ENCODE results near the gene MOK. TPM values are rescaled to one million over a fixed set of nuclear protein-coding genes. Genes with fewer than 3 reads are reported as not detected.

Gene MOK
- total and polyA plus RNA-seq, 4 donors = 19.5 to 57.5 (median 44.6) TPM

GRCh38 chr14:102292441-102292840 is 12.5 kb downstream of the MOK start:
- no peak overlapping the region for H3K4me3 ChIP-seq (ENCODE audit: low read depth, low read length)
- 88% methylated on average over 1 of the region's 1 CpG for WGBS (ENCODE audit: insufficient coverage)

GRCh38 chr14:102288139-102288538 is 16.8 kb downstream of the MOK start:
- no peak overlapping the region for H3K4me3 ChIP-seq (ENCODE audit: low read depth, low read length)
- whole genome bisulfite sequencing (ENCODE audit: insufficient coverage) = no CpG with 5 or more reads among the region's 2 CpGs

More at GRCh38 chr14:102292441-102292840, 12.5 kb downstream of the MOK start:
- Histone ChIP-seq H3K27me3 (ENCODE audit: control insufficient read depth, insufficient read depth, low read length) (no peaks in the 10 kb centered on the region), H3K9me3 (ENCODE audit: control insufficient read depth, insufficient read depth, low read length) (no peaks in the 10 kb centered on the region), H3K4me1 (ENCODE audit: control insufficient read depth, insufficient read depth, low read length) (peaks cover 8% of the 10 kb centered on the region), H3K36me3 (ENCODE audit: control insufficient read depth, insufficient read depth, low read length) (peaks cover 2% of the 10 kb centered on the region), H3K27ac (ENCODE audit: low read depth, low read length) (no peak overlapping the region)
- no peak for DNase-seq (ENCODE audit: low read depth in 4 of 6, low spot score in 6 of 6)

GRCh38 chr14:102285106-102285505 is 19.9 kb downstream of the MOK start:
- DNase-seq (ENCODE audit: low read depth in 4 of 6, low spot score in 6 of 6) = no peak
- WGBS (ENCODE audit: insufficient coverage) = 88% methylated on average over 1 of the region's 2 CpGs
- H3K27me3 ChIP-seq (ENCODE audit: control insufficient read depth, insufficient read depth, low read length) = no peaks in the 10 kb centered on the region
- peaks cover 20% of the 10 kb centered on the region for H3K36me3 ChIP-seq (ENCODE audit: control insufficient read depth, insufficient read depth, low read length)
- no peak overlapping the region for H3K27ac ChIP-seq (ENCODE audit: low read depth, low read length)
- no peaks in the 10 kb centered on the region for H3K9me3 ChIP-seq (ENCODE audit: control insufficient read depth, insufficient read depth, low read length)
- H3K4me3 ChIP-seq (ENCODE audit: low read depth, low read length) = no peak overlapping the region
- no peaks in the 10 kb centered on the region for H3K4me1 ChIP-seq (ENCODE audit: control insufficient read depth, insufficient read depth, low read length)

More at GRCh38 chr14:102288139-102288538, 16.8 kb downstream of the MOK start:
- Histone ChIP-seq H3K27ac (ENCODE audit: low read depth, low read length) (no peak overlapping the region), H3K36me3 (ENCODE audit: control insufficient read depth, insufficient read depth, low read length) (no peaks in the 10 kb centered on the region), H3K4me1 (ENCODE audit: control insufficient read depth, insufficient read depth, low read length) (no peaks in the 10 kb centered on the region), H3K9me3 (ENCODE audit: control insufficient read depth, insufficient read depth, low read length) (no peaks in the 10 kb centered on the region), H3K27me3 (ENCODE audit: control insufficient read depth, insufficient read depth, low read length) (no peaks in the 10 kb centered on the region)
- DNase-seq (ENCODE audit: low read depth in 4 of 6, low spot score in 6 of 6) = no peak

DNA sequence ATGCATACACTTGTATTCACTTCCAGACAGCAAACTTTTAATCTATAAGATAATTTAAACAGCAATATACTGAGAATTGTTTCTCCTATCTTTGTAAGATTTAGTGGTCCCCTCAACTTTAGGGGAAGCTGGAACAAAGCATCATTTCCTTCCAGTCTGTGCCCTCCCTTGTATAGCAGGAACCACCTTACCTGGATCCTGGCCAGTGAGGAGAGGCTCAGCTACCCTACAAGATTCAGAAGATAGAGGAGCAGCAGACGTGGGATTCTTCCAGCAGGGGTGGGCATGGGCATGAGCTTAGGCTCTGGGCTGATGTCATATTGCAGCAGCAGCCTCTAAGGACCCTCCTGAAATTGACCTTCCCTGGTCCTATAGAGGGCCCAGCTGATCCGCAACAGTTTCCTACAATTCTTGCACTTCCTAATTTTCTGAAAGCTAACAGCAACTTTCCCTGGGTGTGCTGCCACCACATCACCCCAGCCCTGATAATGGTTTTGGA is 21.3 kb downstream of the MOK start:
- Histone ChIP-seq H3K27ac (ENCODE audit: low read depth, low read length) (no peak overlapping the region), H3K36me3 (ENCODE audit: control insufficient read depth, insufficient read depth, low read length) (peaks cover 27% of the 10 kb centered on the region), H3K9me3 (ENCODE audit: control insufficient read depth, insufficient read depth, low read length) (no peaks in the 10 kb centered on the region), H3K4me1 (ENCODE audit: control insufficient read depth, insufficient read depth, low read length) (no peaks in the 10 kb centered on the region), H3K4me3 (ENCODE audit: low read depth, low read length) (no peak overlapping the region), H3K27me3 (ENCODE audit: control insufficient read depth, insufficient read depth, low read length) (no peaks in the 10 kb centered on the region)
- 45% methylated on average over 2 of the region's 2 CpGs for WGBS (ENCODE audit: insufficient coverage)
- no peak for DNase-seq (ENCODE audit: low read depth in 4 of 6, low spot score in 6 of 6)

DNA sequence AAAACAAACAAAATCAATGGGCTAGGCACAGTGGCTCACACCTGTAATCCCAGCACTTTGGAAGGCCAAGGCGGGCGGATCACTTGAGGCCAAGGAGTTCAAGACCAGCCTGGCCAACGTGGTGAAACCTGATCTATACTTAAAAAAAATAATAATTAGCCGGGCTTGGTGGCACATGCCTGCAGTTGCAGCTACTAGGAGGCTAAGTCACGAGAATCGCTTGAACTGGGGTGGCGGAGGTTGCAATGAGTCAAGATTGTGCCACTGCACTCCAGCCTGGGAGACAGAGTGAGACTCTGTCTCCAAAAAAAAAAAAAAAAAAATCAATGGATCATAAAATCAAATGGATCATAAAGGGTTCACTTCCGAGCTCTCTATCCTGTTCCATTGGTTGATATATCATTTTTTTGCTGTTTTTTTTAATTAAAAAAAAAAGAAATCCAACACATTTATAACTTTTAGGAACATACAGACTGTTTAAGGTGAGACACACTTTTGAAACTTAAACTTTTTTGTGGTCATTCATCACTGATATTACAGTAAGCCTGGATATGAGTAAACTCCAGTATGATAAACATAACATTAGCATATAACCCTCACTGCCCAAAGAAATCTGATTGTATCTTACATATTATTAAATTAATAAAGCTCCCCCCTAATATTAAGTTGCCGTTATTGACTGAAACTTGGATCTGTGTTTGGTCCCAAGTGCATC is 22.1 kb downstream of the MOK start:
- WGBS (ENCODE audit: insufficient coverage) = 78% methylated on average over 4 of the region's 9 CpGs
- Histone ChIP-seq H3K27me3 (ENCODE audit: control insufficient read depth, insufficient read depth, low read length) (no peaks in the 10 kb centered on the region), H3K27ac (ENCODE audit: low read depth, low read length) (no peak overlapping the region), H3K36me3 (ENCODE audit: control insufficient read depth, insufficient read depth, low read length) (peaks cover 27% of the 10 kb centered on the region), H3K9me3 (ENCODE audit: control insufficient read depth, insufficient read depth, low read length) (no peaks in the 10 kb centered on the region), H3K4me1 (ENCODE audit: control insufficient read depth, insufficient read depth, low read length) (no peaks in the 10 kb centered on the region), H3K4me3 (ENCODE audit: low read depth, low read length) (no peak overlapping the region)
- DNase-seq (ENCODE audit: low read depth in 4 of 6, low spot score in 6 of 6) = no peak

DNA sequence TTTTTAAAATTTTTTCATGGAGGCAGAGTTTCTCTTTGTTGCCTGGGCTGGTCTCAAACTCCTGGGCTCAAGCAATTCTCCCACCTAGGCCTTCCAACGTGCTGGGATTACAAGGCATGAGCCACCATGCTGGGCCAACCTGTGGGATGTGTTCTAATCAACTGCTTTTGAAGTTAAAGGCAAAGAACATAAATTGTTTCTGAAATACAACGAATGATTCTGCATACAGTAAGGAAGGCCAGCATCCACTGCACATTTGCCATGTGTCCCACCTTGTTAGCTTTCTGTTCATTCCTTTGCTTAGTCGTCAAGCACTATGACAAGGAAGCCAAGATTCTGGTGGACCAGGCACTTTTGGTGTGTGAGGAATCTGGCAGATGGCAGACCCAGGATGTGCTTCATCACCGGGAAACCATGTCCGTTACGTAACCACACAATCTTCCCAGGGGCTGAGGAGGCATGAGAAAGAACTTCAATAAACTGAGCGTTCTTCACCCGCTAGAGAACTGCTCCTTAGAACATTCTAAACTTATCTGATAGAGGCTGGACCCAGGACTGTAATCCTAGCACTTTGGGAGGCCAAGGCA is 24.5 kb downstream of the MOK start:
- Histone ChIP-seq H3K9me3 (ENCODE audit: control insufficient read depth, insufficient read depth, low read length) (no peaks in the 10 kb centered on the region), H3K27me3 (ENCODE audit: control insufficient read depth, insufficient read depth, low read length) (no peaks in the 10 kb centered on the region), H3K36me3 (ENCODE audit: control insufficient read depth, insufficient read depth, low read length) (peaks cover 27% of the 10 kb centered on the region), H3K4me1 (ENCODE audit: control insufficient read depth, insufficient read depth, low read length) (no peaks in the 10 kb centered on the region), H3K27ac (ENCODE audit: low read depth, low read length) (no peak overlapping the region), H3K4me3 (ENCODE audit: low read depth, low read length) (no peak overlapping the region)
- WGBS (ENCODE audit: insufficient coverage) = 97% methylated on average over 7 of the region's 8 CpGs
- no peak for DNase-seq (ENCODE audit: low read depth in 4 of 6, low spot score in 6 of 6)

DNA sequence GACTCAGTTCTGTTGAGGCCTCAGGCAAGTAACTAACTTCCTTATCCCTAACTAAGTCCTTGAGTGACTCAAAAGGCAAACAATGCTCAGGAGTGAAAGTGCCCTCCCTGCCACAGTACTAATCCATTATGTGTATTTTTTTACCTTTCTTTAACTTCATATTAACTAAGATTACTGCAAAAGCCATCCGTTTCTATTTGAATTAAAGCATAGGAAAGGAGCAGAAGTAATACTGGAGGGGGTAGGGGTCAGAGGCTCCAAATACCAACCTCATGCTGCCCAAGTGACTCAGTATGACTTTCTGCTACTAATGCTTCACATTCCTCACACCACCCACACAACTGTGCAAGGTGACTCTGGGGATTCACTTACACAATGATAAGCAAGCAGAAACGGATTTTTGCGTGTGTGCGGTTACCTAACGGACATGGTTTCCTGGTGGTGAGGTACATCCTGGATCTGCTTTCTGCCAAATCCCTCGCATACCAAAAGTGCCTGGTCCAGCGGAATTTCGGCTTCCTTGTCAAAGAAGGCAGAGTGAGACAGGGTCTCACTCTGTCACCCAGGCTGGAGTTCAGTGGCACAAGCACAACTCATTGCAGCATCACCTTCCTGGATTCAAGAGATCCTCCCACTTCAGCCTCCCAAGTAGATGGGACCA is 25.1 kb downstream of the MOK start:
- Histone ChIP-seq H3K36me3 (ENCODE audit: control insufficient read depth, insufficient read depth, low read length) (peaks cover 27% of the 10 kb centered on the region), H3K9me3 (ENCODE audit: control insufficient read depth, insufficient read depth, low read length) (no peaks in the 10 kb centered on the region), H3K27ac (ENCODE audit: low read depth, low read length) (no peak overlapping the region), H3K27me3 (ENCODE audit: control insufficient read depth, insufficient read depth, low read length) (no peaks in the 10 kb centered on the region), H3K4me1 (ENCODE audit: control insufficient read depth, insufficient read depth, low read length) (no peaks in the 10 kb centered on the region), H3K4me3 (ENCODE audit: low read depth, low read length) (no peak overlapping the region)
- DNase-seq (ENCODE audit: low read depth in 4 of 6, low spot score in 6 of 6) = no peak
- WGBS (ENCODE audit: insufficient coverage) = 95% methylated on average over 7 of the region's 8 CpGs

DNA sequence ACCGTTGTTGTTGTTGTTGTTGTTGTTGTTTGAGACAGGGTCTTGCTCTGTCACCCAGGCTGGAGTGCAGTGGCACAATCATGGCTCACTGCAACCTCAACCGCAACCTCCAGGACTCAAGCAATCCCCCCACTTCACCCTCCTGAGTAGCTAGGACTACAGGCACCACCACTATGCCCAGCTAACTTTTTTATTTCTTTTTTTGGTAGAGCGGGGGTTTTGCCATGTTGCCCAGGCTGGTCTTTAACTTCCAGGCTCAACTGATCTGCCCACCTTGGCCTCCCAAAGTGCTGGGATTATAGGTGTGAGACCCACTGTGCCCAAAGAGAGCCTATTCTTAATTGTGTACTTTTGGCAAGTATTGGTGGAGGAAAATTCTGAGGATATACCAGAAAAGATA is 25.7 kb downstream of the MOK start:
- 89% methylated on average over 1 of the region's 3 CpGs for WGBS (ENCODE audit: insufficient coverage)
- Histone ChIP-seq H3K9me3 (ENCODE audit: control insufficient read depth, insufficient read depth, low read length) (no peaks in the 10 kb centered on the region), H3K4me3 (ENCODE audit: low read depth, low read length) (no peak overlapping the region), H3K27me3 (ENCODE audit: control insufficient read depth, insufficient read depth, low read length) (no peaks in the 10 kb centered on the region), H3K27ac (ENCODE audit: low read depth, low read length) (no peak overlapping the region), H3K4me1 (ENCODE audit: control insufficient read depth, insufficient read depth, low read length) (no peaks in the 10 kb centered on the region), H3K36me3 (ENCODE audit: control insufficient read depth, insufficient read depth, low read length) (peaks cover 27% of the 10 kb centered on the region)
- no peak for DNase-seq (ENCODE audit: low read depth in 4 of 6, low spot score in 6 of 6)

- 85% methylated on average over 3 of the region's 6 CpGs for WGBS (ENCODE audit: insufficient coverage)
- Histone ChIP-seq H3K9me3 (ENCODE audit: control insufficient read depth, insufficient read depth, low read length) (no peaks in the 10 kb centered on the region), H3K4me3 (ENCODE audit: low read depth, low read length) (no peak overlapping the region), H3K27me3 (ENCODE audit: control insufficient read depth, insufficient read depth, low read length) (no peaks in the 10 kb centered on the region), H3K27ac (ENCODE audit: low read depth, low read length) (no peak overlapping the region), H3K36me3 (ENCODE audit: control insufficient read depth, insufficient read depth, low read length) (peaks cover 27% of the 10 kb centered on the region), H3K4me1 (ENCODE audit: control insufficient read depth, insufficient read depth, low read length) (no peaks in the 10 kb centered on the region)
- no peak for DNase-seq (ENCODE audit: low read depth in 4 of 6, low spot score in 6 of 6)
Observed at GRCh38 chr14:102278631-102278935, 26.4 kb downstream of the MOK start.

All from spinal cord (tissue), 10 donors.